Ovary (tissue), 9 donors: Measurements from ENCODE around the gene TNFAIP8L3. TPM values are rescaled to one million over a fixed set of nuclear protein-coding genes. Genes with fewer than 3 reads are reported as not detected.

Source experiments
- DNase-seq, 5 donors: peaks; one replicate each; pipeline ENCODE4 v3.0.0-alpha.2; 2019 to 2020
- H3K27ac ChIP-seq, 2 donors: fragments of 200-600 bp; one replicate each; pipeline versions ENCODE4 v1.5.1 to v1.8.0; 2019 to 2022
- H3K27me3 ChIP-seq: fragments of 200-600 bp; one replicate; pipeline ENCODE4 v1.8.0; 2022
- H3K36me3 ChIP-seq: fragments of 200-600 bp; sonication (generic); one replicate; pipeline ENCODE4 v1.5.1; 2019
- H3K4me1 ChIP-seq: one replicate; pipeline ENCODE4 v1.8.1; 2013; ENCODE audit warnings: mild to moderate bottlenecking, moderate library complexity; ENCODE audit not compliant: insufficient read depth
- H3K4me3 ChIP-seq: fragments of 200-600 bp; sonication (generic); one replicate; pipeline ENCODE4 v1.5.1; 2017
- H3K9me3 ChIP-seq, 2 donors: fragments of 200-600 bp in 1 of 2; sonication (generic) in 1 of 2; one replicate each; pipeline versions ENCODE4 v1.5.1 to v1.8.1; 2013 to 2019; ENCODE audit warnings: mild to moderate bottlenecking in 1 of 2, moderate library complexity in 1 of 2
- EP300 ChIP-seq: sonication (generic); formaldehyde crosslinking; IDR thresholded peaks from one replicate; pipeline ENCODE4 v1.6.1; 2017; ENCODE audit warnings: antibody characterized with exemption
- POLR2A ChIP-seq: fragments of 450-650 bp; IDR thresholded peaks from one replicate; pipeline ENCODE4 v1.6.1; 2017; ENCODE audit warnings: antibody characterized with exemption, mild to moderate bottlenecking, moderate library complexity
- WGBS, 3 donors: extraction: QIAGEN DNeasy Blood & Tissue Kit in 1 of 3; methylation state at CpG; one replicate each; pipeline versions ENCODE4 v1.1.5 to v1.1.7; 2013 to 2017; 5-methylcytosine and 5-hydroxymethylcytosine counted together
- intact Hi-C, 4 donors: fragments of 100-400 bp; cut with DNase I; formaldehyde crosslinking; loops; one replicate each; pipeline versions ENCODE4 v1.11.0 to v1.15.1; 2022 to 2023
- polyA plus RNA-seq, 2 donors: library from polyadenylated mRNA; stranded (reverse); fragments of 200-250 nt in 1 of 2; fragments of 350-450 nt in 1 of 2; fragmentation: Illumina TruSeq in 1 of 2; extraction: RNeasy Lipid Tissue Mini Kit (QIAGEN cat#74804) in 1 of 2; gene quantifications; one replicate each; pipeline ENCODE4 v1.2.3, GENCODE V29; 2013 to 2014
- total RNA-seq, 7 donors: library from RNA; depleted of rRNA in 2 of 7; stranded (reverse); fragments of >200 nt in 2 of 7; fragmentation: NEBNext Ultra II Directional in 3 of 7; extraction: Animal tissue kit (Norgen Biotek cat#: 25700) in 3 of 7; gene quantifications; one replicate each; pipeline versions ENCODE4 v1.1.0 to v1.2.4, GENCODE V29; 2016 to 2023
- TF ChIP-seq, protein P1 (sequence below), 3 donors: fragments of 450-650 bp in 2 of 3; fragments of 200-600 bp in 1 of 3; IDR thresholded peaks; one replicate each; pipeline versions ENCODE4 v1.5.1 to v1.8.0; 2016 to 2022; ENCODE audit warnings: antibody characterized with exemption in 3 of 3, mild to moderate bottlenecking in 1 of 3
- donor health status: DM: no; HTN: no; CAD: no; lungs with moderate emphysema.
- donor health status: DM: no; HTN: no; CAD: no.
- donor health status: Bipolar disorder and iron deficiency.
- donor health status: DM: yes; HTN: yes; CAD: no.
- donor health status: DM: no; HTN: no; CAD: no.
- donor health status: DM: yes; HTN: yes; CAD: no.

Gene TNFAIP8L3
- total and polyA plus RNA-seq, 9 donors, result 10.2 to 76.5 (median 24.1) TPM

DNA sequence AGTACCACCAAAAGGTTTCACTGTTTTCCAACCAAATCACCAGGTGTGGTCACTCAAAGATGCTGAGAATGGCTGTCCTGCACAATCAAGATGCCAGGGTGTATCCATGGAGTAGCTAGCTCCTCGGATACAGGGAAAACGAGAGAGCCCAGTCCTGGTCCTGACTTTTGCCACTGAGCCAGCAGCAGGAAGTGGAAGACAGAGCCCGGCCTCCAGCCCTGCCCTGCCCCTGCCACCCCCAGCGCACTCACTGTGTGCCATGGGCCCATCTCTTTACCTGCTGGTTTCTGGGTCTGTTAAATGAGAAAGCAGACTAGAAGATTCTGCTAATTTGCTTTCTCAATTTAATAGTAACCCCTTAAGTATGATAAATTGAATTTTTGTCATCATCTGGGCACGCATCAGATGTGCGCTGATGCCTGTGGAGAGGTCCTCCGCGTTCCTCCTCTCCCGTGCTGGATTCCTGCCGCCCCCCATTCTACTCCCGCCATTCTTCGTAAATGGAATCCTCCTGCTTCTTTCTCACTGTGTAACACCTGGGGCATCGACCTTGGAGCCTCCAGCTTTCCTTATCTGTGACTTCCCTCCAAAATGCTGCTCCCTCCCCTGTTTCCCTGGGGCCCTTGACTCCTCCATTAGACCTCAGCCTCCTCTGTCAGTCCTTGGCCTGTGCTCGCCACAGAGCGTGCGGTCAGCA is 18.0 kb downstream of the TNFAIP8L3 start:
- WGBS, 3 donors, result 61 to 68% (median 65%) methylated on average over 16 of the region's 16 CpGs
- H3K9me3 ChIP-seq, result no peaks in the 10 kb centered on the region
- H3K4me3 ChIP-seq, result no peak overlapping the region
- H3K27me3 ChIP-seq, result no peaks in the 10 kb centered on the region
- H3K36me3 ChIP-seq, result no peaks in the 10 kb centered on the region
- DNase-seq, result peak in 1 of 5 donors; percentile 46
- intact Hi-C loops, result no loop called here
- peak overlapping the region; percentile 55 to 76 for H3K27ac ChIP-seq
- no peak for TF ChIP-seq POLR2A
- TF ChIP-seq, protein P1, sequence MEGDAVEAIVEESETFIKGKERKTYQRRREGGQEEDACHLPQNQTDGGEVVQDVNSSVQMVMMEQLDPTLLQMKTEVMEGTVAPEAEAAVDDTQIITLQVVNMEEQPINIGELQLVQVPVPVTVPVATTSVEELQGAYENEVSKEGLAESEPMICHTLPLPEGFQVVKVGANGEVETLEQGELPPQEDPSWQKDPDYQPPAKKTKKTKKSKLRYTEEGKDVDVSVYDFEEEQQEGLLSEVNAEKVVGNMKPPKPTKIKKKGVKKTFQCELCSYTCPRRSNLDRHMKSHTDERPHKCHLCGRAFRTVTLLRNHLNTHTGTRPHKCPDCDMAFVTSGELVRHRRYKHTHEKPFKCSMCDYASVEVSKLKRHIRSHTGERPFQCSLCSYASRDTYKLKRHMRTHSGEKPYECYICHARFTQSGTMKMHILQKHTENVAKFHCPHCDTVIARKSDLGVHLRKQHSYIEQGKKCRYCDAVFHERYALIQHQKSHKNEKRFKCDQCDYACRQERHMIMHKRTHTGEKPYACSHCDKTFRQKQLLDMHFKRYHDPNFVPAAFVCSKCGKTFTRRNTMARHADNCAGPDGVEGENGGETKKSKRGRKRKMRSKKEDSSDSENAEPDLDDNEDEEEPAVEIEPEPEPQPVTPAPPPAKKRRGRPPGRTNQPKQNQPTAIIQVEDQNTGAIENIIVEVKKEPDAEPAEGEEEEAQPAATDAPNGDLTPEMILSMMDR (IDR thresholded peaks at IDR 0.05), result no peak
- TF ChIP-seq EP300, result no peak
- H3K4me1 ChIP-seq, result peaks cover 6% of the 10 kb centered on the region

- 73 to 88% (median 81%) methylated on average over 7 of the region's 7 CpGs for WGBS, 3 donors
- H3K4me3 ChIP-seq, result no peak overlapping the region
Measured at GRCh38 chr15:51075826-51076523, 18.7 kb downstream of the TNFAIP8L3 start.

GRCh38 chr15:51075364-51075763 is 19.3 kb downstream of the TNFAIP8L3 start:
- Histone ChIP-seq H3K27me3 (no peaks in the 10 kb centered on the region), H3K4me3 (no peak overlapping the region), H3K27ac (no peak overlapping the region), H3K36me3 (no peaks in the 10 kb centered on the region), H3K9me3 (no peaks in the 10 kb centered on the region), H3K4me1 (peaks cover 6% of the 10 kb centered on the region)
- WGBS, 3 donors, result 66 to 76% (median 75%) methylated on average over 5 of the region's 5 CpGs
- intact Hi-C loops, result no loop called here
- DNase-seq, result no peak
- no peak for TF ChIP-seq EP300
- TF ChIP-seq, protein P1 (IDR thresholded peaks at IDR 0.05), result no peak
- no peak for TF ChIP-seq POLR2A

More at GRCh38 chr15:51075826-51076523, 18.7 kb downstream of the TNFAIP8L3 start:
- DNase-seq, result no peak
- intact Hi-C loops, result no loop called here
- peaks cover 6% of the 10 kb centered on the region for H3K4me1 ChIP-seq
- H3K27me3 ChIP-seq, result no peaks in the 10 kb centered on the region
- H3K27ac ChIP-seq, result peak overlapping the region in 1 of 2 donors; percentile 76
- no peaks in the 10 kb centered on the region for H3K9me3 ChIP-seq
- TF ChIP-seq, protein P1 (IDR thresholded peaks at IDR 0.05), result no peak
- TF ChIP-seq EP300 (no peak), POLR2A (no peak)
- no peaks in the 10 kb centered on the region for H3K36me3 ChIP-seq

- peaks cover 6% of the 10 kb centered on the region for H3K4me1 ChIP-seq
- TF ChIP-seq, protein P1 (IDR thresholded peaks at IDR 0.05), result no peak
- no peak for TF ChIP-seq POLR2A
- TF ChIP-seq EP300, result no peak
- 91 to 94% (median 93%) methylated on average over 5 of the region's 5 CpGs for whole genome bisulfite sequencing, 3 donors
- no peak overlapping the region for H3K4me3 ChIP-seq
- no peak for DNase-seq
- no peaks in the 10 kb centered on the region for H3K9me3 ChIP-seq
- H3K27ac ChIP-seq, result no peak overlapping the region
- intact Hi-C loops, result no loop called here
- no peaks in the 10 kb centered on the region for H3K36me3 ChIP-seq
- H3K27me3 ChIP-seq, result no peaks in the 10 kb centered on the region
Measured at GRCh38 chr15:51074926-51075325, 19.8 kb downstream of the TNFAIP8L3 start.
